Stimulated activated CD4-positive, alpha-beta T cell treated with anti-CD3 and anti-CD28 coated beads, Interleukin-4, amount 100 ng/mL, for 48 hours (primary cell): Measurements from ENCODE around the gene LRIG1.
A peak's percentile ranks its signal among the peaks of the same experiment; 100 is the strongest.

ENCODE experiments used
- DNase-seq, 2 donors: peaks; one replicate each; pipeline ENCODE4 v3.0.0-alpha.2; 2020; ENCODE audit warnings: low read depth in 2 of 2

The LRIG1 gene

GRCh38 chr3:66418475-66418931 is 82.3 kb downstream of the LRIG1 start:
- no peak for DNase-seq

GRCh38 chr3:66416556-66417304 is 84.1 kb downstream of the LRIG1 start:
- DNase-seq, result no peak

- no peak for DNase-seq
Observed at GRCh38 chr3:66415867-66416428, 84.9 kb downstream of the LRIG1 start.

GRCh38 chr3:66414846-66415245 is 86.0 kb downstream of the LRIG1 start:
- DNase-seq, result no peak

GRCh38 chr3:66413151-66413751 is 87.6 kb downstream of the LRIG1 start:
- no peak for DNase-seq

- no peak for DNase-seq
Observed at GRCh38 chr3:66411961-66412887, 88.6 kb downstream of the LRIG1 start.

GRCh38 chr3:66411474-66411873 is 89.3 kb downstream of the LRIG1 start:
- DNase-seq, result no peak

- no peak for DNase-seq
Observed at GRCh38 chr3:66410976-66411375, 89.8 kb downstream of the LRIG1 start.

GRCh38 chr3:66409771-66410754 is 90.8 kb downstream of the LRIG1 start:
- no peak for DNase-seq

GRCh38 chr3:66407611-66408218 is 93.1 kb downstream of the LRIG1 start:
- DNase-seq, result peak; percentile 57 to 77

GRCh38 chr3:66406831-66407610 is 93.8 kb downstream of the LRIG1 start:
- no peak for DNase-seq

- no peak for DNase-seq
Observed at GRCh38 chr3:66406163-66406562, 94.7 kb downstream of the LRIG1 start.

GRCh38 chr3:66405701-66406091 is 95.1 kb downstream of the LRIG1 start:
- DNase-seq, result no peak

GRCh38 chr3:66404903-66405700 is 95.7 kb downstream of the LRIG1 start:
- no peak for DNase-seq

- DNase-seq, result no peak
Observed at GRCh38 chr3:66404197-66404596, 96.6 kb downstream of the LRIG1 start.

GRCh38 chr3:66403323-66403990 is 97.4 kb downstream of the LRIG1 start:
- DNase-seq, result no peak

- no peak for DNase-seq
Observed at GRCh38 chr3:66402596-66403290, 98.1 kb downstream of the LRIG1 start.
